ENCODE results near the gene ARID4A. TPM values are rescaled to one million over a fixed set of nuclear protein-coding genes. Genes with fewer than 3 reads are reported as not detected.

Gene ARID4A
- total RNA-seq, 2 donors from 2014 or later = 21.4 to 26.8 TPM

- peak; percentile 76 for DNase-seq
- Histone ChIP-seq H3K27me3 (no peaks in the 10 kb centered on the region), H3K4me3 (peak within 1 kb of the TSS; percentile 72), H3K4me1 (no peaks in the 10 kb centered on the region), H3K9me3 (no peaks in the 10 kb centered on the region), H3K27ac (peak within 1 kb of the TSS; percentile 89), H3K9ac (ENCODE audit: low read depth in 2 of 2, low read length in 2 of 2) (peak within 1 kb of the TSS; percentile 76 to 83), H3K36me3 (no peaks in the 10 kb centered on the region)
- intact Hi-C loops (cut with DNase I) = no loop called here
- TF ChIP-seq, protein P1, sequence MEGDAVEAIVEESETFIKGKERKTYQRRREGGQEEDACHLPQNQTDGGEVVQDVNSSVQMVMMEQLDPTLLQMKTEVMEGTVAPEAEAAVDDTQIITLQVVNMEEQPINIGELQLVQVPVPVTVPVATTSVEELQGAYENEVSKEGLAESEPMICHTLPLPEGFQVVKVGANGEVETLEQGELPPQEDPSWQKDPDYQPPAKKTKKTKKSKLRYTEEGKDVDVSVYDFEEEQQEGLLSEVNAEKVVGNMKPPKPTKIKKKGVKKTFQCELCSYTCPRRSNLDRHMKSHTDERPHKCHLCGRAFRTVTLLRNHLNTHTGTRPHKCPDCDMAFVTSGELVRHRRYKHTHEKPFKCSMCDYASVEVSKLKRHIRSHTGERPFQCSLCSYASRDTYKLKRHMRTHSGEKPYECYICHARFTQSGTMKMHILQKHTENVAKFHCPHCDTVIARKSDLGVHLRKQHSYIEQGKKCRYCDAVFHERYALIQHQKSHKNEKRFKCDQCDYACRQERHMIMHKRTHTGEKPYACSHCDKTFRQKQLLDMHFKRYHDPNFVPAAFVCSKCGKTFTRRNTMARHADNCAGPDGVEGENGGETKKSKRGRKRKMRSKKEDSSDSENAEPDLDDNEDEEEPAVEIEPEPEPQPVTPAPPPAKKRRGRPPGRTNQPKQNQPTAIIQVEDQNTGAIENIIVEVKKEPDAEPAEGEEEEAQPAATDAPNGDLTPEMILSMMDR (IDR thresholded peaks at IDR 0.05) = peak; percentile 87
Measured at GRCh38 chr14:58395812-58396788, 97.7 kb downstream of the ARID4A start, which contains the start of gene TOMM20L. TSS of gene TOMM20L (plus strand) at chr14:58395930. CDS start at chr14:58395958, 28 bp downstream.

DNA sequence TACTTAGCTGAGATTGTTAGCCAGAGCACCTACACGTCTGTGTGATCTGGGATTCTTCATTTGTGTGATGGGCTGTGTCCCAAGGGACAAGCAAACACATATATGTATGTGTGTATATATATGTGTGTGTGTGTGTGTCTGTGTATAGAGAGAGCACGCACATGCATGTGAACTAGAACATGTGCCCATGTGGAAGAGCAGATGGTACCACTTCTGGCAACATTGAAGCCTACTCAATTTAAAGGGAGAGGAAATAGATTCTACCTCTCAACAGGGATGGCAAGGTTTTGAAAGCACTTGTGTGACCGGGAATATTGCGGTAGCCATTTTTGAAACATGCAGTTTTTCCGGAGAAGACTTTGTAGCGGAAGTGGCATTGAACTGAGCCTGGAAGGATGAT, 98.8 kb downstream of the ARID4A start:
- H3K27me3 ChIP-seq = no peaks in the 10 kb centered on the region
- TF ChIP-seq, protein P1 (IDR thresholded peaks at IDR 0.05) = no peak

DNA sequence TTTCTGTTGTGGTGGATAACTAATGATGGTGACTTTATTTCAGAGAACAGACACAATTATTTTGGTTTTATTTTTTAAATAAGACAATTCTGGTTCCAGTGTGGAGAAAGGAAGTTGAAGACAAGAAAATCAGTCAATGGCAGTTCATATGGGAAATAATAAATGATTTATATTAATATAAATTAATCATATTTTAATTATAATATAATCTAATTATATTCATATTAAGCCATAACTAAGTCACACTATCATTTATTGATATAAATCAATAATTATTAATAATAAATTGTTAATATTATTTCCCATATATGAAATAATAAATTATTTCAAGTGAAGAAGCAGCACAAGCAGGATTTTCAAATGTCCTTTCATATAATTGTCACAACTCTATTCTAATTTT, 100.1 kb downstream of the ARID4A start:
- TF ChIP-seq, protein P1 (IDR thresholded peaks at IDR 0.05) = no peak
- Histone ChIP-seq H3K27ac (no peak overlapping the region), H3K9ac (ENCODE audit: low read depth in 2 of 2, low read length in 2 of 2) (no peak overlapping the region), H3K36me3 (no peaks in the 10 kb centered on the region), H3K9me3 (no peaks in the 10 kb centered on the region), H3K4me1 (no peaks in the 10 kb centered on the region), H3K27me3 (no peaks in the 10 kb centered on the region), H3K4me3 (no peak overlapping the region)
- intact Hi-C loops (cut with DNase I) = no loop called here
- DNase-seq = no peak

More for the DNA sequence above, 98.8 kb downstream of the ARID4A start:
- Histone ChIP-seq H3K4me1 (no peaks in the 10 kb centered on the region), H3K4me3 (no peak overlapping the region), H3K9me3 (no peaks in the 10 kb centered on the region), H3K9ac (ENCODE audit: low read depth in 2 of 2, low read length in 2 of 2) (peak overlapping the region in 1 of 2 donors; percentile 76), H3K27ac (peak overlapping the region; percentile 89), H3K36me3 (no peaks in the 10 kb centered on the region)
- no peak for DNase-seq
- intact Hi-C loops (cut with DNase I) = no loop called here

GRCh38 chr14:58398895-58399294, 100.5 kb downstream of the ARID4A start:
- DNase-seq = no peak
- H3K4me3 ChIP-seq = no peak overlapping the region
- intact Hi-C loops (cut with DNase I) = no loop called here
- no peaks in the 10 kb centered on the region for H3K4me1 ChIP-seq
- TF ChIP-seq, protein P1 (IDR thresholded peaks at IDR 0.05) = no peak
- no peaks in the 10 kb centered on the region for H3K9me3 ChIP-seq
- no peak overlapping the region for H3K27ac ChIP-seq
- no peak overlapping the region for H3K9ac ChIP-seq (ENCODE audit: low read depth in 2 of 2, low read length in 2 of 2)
- H3K27me3 ChIP-seq = no peaks in the 10 kb centered on the region
- H3K36me3 ChIP-seq = no peaks in the 10 kb centered on the region

GRCh38 chr14:58401587-58401986, 103.2 kb downstream of the ARID4A start:
- Histone ChIP-seq H3K4me1 (no peaks in the 10 kb centered on the region), H3K27me3 (no peaks in the 10 kb centered on the region), H3K4me3 (no peak overlapping the region), H3K9me3 (no peaks in the 10 kb centered on the region), H3K9ac (ENCODE audit: low read depth in 2 of 2, low read length in 2 of 2) (no peak overlapping the region), H3K27ac (no peak overlapping the region), H3K36me3 (no peaks in the 10 kb centered on the region)
- no peak for DNase-seq
- intact Hi-C loops (cut with DNase I) = no loop called here
- TF ChIP-seq, protein P1 (IDR thresholded peaks at IDR 0.05) = no peak
